Activated CD4-positive, alpha-beta T cell treated with anti-CD3 and anti-CD28 coated beads, Interleukin-10, Interleukin-2, amounts not matched to agents 100 ng/mL and 50 ng/mL, durations not matched to agents 16 hours and 8 hours (primary cell): ENCODE data around the gene ALKBH2.
"Not testable (repeated sequence)": the region's sequence is repeated elsewhere in the genome, so short reads cannot be mapped to it uniquely, and the experiment has no call there.

Experiments used
- DNase-seq: peaks from one replicate; pipeline ENCODE4 v3.0.0-alpha.2; 2020

The ALKBH2 gene

GRCh38 chr12:109065154-109065852 is 28.0 kb downstream of the ALKBH2 start:
- DNase-seq, result no peak

DNA sequence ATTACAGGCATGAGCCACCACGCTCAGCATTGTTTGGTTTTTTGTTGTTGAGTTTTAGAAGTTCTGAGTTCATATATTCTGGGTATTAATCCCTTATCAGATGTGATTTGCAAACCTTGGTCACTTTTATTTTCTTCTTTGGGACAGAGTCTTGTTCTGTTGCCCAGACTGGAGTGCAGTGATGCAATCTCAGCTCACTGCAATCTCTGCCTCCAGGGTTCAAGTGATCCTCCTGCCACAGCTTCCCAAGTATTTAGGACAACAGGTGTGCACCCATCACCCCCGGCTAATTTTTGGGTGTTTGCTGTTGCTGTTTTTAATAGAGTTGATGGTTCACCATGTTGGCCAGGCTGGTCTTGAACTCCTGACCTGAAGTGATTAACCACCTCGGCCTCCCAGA is 29.1 kb downstream of the ALKBH2 start:
- no peak for DNase-seq

DNA sequence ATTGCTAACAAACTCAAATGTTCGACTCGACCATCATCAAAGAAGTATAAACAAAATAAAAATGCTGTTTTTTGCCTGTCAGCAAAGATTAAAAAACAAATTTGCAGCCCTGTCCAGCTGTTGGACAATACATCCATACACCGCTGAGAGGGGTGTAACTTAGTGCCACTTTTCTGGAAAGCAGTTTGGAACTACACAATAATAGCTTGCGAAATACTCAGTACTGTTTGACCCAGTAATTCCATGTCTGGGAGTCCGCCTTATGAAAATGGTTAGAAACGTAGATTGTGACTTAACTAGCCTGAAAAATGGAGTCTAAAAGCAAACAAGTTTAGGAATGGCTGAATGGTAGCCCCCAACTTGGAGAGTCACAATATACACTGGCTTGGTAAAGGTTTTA is 34.5 kb downstream of the ALKBH2 start:
- no peak for DNase-seq

- DNase-seq, result no peak
These were observed 35.9 kb downstream of the ALKBH2 start for GRCh38 chr12:109057376-109057775.

- no peak for DNase-seq
These were observed 36.4 kb downstream of the ALKBH2 start for GRCh38 chr12:109056891-109057290.

DNA sequence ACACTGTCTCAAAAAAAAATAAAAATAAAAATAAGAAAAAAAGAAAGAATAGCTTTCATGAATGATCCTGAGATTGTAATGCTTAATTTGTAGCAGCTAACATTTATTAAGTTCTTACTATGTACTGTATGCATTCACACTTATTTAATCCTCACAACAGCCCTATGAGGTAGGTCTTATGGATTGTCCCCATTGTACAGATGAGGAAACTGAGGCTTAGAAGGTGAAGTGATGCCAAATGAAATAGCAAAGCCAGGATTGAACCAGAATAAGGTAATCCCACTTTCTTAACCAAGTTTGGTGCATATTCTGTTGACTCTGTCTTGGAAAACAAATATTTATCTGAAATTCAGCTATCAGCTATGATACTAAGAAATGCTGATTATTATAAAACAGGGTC is 38.8 kb downstream of the ALKBH2 start:
- no peak for DNase-seq

DNA sequence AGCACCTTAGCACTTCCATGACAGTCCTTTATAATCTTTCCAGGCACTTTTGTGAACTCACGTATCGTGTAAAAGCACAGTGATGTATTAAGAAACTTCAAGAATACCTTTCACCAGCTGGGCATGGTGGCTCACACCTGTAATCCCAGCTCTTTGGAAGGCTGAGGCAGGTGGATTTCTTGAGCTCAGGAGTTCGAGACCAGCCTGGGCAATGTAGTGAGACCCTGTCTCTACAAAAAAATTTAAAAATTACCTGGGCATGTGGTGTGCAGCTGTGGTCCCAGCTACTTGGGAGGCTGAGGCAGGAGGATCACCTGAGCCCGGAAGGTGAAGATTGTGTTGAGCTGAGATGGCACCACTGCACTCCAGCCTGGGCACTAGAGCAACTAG is 39.2 kb downstream of the ALKBH2 start:
- DNase-seq, result not testable (repeated sequence)

DNA sequence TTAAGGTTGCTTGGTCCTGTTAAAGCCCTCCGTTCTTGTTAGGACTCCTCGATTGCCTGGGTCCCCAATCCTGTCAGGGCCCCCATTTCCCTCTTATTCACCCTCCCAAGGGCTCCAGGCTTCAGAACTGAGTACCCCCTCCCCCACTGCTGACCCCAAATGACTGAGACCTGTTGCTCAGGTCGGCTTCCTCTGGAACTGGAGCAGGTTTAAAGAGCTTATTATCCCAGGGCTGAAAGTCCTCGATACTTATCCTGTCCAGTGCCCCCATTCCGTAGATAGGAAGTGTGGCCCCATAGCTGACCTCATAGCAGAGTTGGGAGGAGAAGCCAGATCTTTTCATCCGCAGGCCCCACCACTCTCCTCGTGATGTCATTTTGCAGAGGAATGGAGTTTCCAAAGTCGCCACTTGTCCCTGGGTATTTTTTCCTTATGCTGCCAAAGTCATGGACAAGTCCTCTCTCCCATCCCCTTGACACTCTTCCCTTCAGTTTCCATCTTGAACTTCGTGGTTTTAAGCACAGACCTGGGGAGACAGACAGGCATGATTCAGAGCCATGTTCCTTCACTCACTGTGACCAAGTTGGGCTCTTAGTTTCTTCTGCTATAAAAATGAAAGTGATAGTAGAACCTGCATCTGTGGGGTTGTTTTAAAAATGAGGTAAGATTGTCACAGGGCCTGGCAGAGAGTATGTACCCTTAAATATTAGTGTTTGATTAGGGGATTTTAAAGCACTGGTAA is 39.7 kb downstream of the ALKBH2 start:
- DNase-seq, result peak; percentile 69

- peak; percentile 85 for DNase-seq
These were observed 40.6 kb downstream of the ALKBH2 start, which contains the start of gene USP30 for GRCh38 chr12:109052414-109053323. Gene USP30 (plus strand): TSS chr12:109052576. CDS start chr12:109052679, 103 bp downstream.

GRCh38 chr12:109052097-109052413 is 41.2 kb downstream of the ALKBH2 start:
- no peak for DNase-seq

- not testable (repeated sequence) for DNase-seq
These were observed 43.5 kb downstream of the ALKBH2 start for GRCh38 chr12:109049794-109050193.

- not testable (repeated sequence) for DNase-seq
These were observed 44.6 kb downstream of the ALKBH2 start for GRCh38 chr12:109048706-109049105.

- no peak for DNase-seq
These were observed 46.0 kb downstream of the ALKBH2 start for GRCh38 chr12:109047081-109047805.

DNA sequence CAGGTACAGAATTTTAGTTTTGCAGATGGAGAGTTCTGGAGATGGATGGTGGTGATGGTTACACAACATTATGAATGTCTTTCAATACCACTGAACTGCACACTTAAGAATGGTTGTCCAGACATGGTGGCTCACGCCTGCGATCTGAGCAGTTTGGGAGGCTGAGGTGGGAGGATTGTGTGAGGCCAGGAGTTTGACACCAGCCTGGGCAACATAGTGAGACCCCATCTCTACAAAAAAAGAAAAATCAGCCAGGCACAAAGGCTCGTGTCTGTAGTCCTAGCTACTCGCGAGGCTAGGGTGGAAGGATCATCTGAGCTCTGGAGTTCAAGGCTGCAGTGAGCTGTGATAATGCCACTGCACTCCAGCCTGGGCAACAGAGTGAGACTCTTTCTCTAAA is 49.0 kb downstream of the ALKBH2 start:
- DNase-seq, result no peak
